ENCODE measurements around the gene SPRING1. TPM values are rescaled to one million over a fixed set of nuclear protein-coding genes. Genes with fewer than 3 reads are reported as not detected.

The SPRING1 gene
- polyA plus RNA-seq, 2 of the 4 experiments (the other 2 are of a cell fraction): 11.2 to 17.4 TPM

DNA sequence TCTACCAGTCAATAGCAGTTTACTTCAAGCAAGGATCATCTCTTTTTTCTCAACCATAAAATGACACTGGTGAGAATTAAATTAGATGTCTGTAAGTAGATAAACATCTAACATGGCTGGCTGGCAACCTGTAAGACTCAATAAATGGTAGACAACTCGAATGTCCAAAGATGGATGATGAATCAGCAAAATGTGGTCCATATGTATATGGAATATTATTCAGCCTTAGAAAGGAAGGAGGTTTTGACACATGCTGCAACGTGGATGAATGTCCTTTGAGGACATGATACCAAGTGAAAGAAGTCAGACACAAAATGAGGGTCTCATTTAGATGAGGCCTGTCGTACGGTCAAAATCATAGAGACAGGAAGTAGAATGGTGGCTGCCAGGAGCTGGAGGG is 46.2 kb downstream of the SPRING1 start:
- DNase-seq (ENCODE audit: low read depth in 1 of 2, low spot score in 1 of 2) (no peak), ATAC-seq (no peak), FAIRE-seq (no peak)
- no peaks in the 10 kb centered on the region for H3K4me1 ChIP-seq
- no peak overlapping the region for H3K27ac ChIP-seq
- H3K4me2 ChIP-seq: no peak overlapping the region
- WGBS (ENCODE audit: missing lambda C conversion rate): 59% methylated on average over 4 of the region's 4 CpGs
- CTCF ChIA-PET: interaction anchor here (1.5 kb wide), 1 partner anchor 17 kb away, joined by 6 read pairs; no protein-coding TSS in a partner anchor
- TF ChIP-seq, protein P1, sequence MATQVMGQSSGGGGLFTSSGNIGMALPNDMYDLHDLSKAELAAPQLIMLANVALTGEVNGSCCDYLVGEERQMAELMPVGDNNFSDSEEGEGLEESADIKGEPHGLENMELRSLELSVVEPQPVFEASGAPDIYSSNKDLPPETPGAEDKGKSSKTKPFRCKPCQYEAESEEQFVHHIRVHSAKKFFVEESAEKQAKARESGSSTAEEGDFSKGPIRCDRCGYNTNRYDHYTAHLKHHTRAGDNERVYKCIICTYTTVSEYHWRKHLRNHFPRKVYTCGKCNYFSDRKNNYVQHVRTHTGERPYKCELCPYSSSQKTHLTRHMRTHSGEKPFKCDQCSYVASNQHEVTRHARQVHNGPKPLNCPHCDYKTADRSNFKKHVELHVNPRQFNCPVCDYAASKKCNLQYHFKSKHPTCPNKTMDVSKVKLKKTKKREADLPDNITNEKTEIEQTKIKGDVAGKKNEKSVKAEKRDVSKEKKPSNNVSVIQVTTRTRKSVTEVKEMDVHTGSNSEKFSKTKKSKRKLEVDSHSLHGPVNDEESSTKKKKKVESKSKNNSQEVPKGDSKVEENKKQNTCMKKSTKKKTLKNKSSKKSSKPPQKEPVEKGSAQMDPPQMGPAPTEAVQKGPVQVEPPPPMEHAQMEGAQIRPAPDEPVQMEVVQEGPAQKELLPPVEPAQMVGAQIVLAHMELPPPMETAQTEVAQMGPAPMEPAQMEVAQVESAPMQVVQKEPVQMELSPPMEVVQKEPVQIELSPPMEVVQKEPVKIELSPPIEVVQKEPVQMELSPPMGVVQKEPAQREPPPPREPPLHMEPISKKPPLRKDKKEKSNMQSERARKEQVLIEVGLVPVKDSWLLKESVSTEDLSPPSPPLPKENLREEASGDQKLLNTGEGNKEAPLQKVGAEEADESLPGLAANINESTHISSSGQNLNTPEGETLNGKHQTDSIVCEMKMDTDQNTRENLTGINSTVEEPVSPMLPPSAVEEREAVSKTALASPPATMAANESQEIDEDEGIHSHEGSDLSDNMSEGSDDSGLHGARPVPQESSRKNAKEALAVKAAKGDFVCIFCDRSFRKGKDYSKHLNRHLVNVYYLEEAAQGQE (IDR thresholded peaks at IDR 0.05): no peak
- peak; percentile 93 for TF ChIP-seq MAFK (IDR thresholded peaks at IDR 0.05; ENCODE audit: partially characterized antibody)
- POLR2A ChIA-PET: no interaction called here
- no peaks in the 10 kb centered on the region for H3K9me3 ChIP-seq
- no peak overlapping the region for H3K4me3 ChIP-seq

DNA sequence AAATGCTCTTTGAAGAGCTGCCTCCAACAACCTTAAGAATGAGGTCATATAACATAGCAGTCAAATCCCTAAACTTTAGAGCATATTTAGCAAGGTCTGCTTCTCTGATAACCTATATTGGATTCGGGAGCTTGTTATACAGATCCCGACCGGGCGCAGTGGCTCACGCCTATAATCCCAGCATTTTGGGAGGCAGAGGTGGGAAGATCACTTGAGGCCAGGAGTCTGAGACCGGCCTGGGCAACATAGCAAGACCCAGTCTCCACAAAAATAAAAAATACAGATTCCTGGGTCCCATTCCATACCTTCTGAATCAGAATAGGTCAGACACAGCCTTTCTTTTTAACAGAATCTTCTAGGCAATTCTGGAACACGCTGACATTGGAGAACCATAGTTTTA is 46.7 kb downstream of the SPRING1 start:
- POLR2A ChIA-PET: no interaction called here

DNA sequence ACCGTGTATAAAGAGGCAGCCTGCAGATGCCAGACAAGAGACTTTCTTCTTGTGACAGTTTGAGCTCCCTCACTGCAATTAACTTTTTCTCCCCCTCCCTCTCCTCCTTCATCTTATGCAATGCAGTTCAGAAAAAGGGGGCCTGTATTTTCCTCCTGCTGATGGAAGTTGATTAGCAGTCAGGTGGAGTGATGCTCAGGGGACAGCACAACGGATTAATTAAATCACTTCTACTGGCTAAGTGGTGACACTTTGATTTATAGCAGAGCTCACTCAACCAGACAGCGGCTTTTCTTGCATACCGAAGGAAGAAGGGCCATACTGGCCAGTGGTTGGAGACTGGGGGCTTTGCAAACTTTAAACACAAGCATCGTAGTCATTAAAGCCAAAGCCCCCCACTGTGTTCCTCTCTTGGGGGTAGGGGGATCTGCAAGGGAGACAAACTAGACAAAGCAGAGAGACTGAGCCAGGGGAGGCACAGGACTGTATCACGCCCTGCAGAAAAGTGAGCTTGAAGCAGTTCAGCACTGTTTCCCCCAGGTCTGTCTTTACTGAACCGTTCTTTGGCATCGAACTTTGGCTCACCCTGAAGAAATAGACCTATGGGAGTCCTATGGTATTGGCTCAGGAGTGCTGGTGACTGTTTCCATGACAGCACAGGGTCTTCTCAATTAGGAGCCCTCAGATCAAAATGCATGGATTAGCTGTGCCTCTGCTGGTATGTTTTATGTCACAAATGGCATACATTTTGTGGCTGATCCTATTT is 47.7 kb downstream of the SPRING1 start:
- peak in 1 of 2 experiments; percentile 19; a peak in 2 of 6 replicates for ATAC-seq
- FAIRE-seq: no peak
- CTCF ChIA-PET: interaction anchor here (0.7 to 1.9 kb wide), 6 partner anchors 8 to 56 kb away, joined by 3 to 9 read pairs (median 4); no protein-coding TSS in a partner anchor

More for the DNA sequence above, 46.7 kb downstream of the SPRING1 start:
- H3K4me3 ChIP-seq: no peak overlapping the region
- 82% methylated on average over 7 of the region's 7 CpGs for WGBS (ENCODE audit: missing lambda C conversion rate)
- ATAC-seq (no peak), DNase-seq (ENCODE audit: low read depth in 1 of 2, low spot score in 1 of 2) (no peak), FAIRE-seq (no peak)
- no peak overlapping the region for H3K4me2 ChIP-seq
- CTCF ChIA-PET: interaction anchor here (0.7 to 1.9 kb wide), 3 partner anchors 10 to 18 kb away, joined by 3 to 9 read pairs (median 6); no protein-coding TSS in a partner anchor
- H3K27ac ChIP-seq: no peak overlapping the region
- no peaks in the 10 kb centered on the region for H3K9me3 ChIP-seq
- H3K4me1 ChIP-seq: no peaks in the 10 kb centered on the region
- TF ChIP-seq NPAS2 (CRISPR knock-in tag; IDR thresholded peaks at IDR 0.05; ENCODE audit: borderline replicate concordance) (no peak), HDAC2 (IDR thresholded peaks at IDR 0.05) (no peak), POLR2A (IDR thresholded peaks at IDR 0.05; ENCODE audit: low read length) (no peak), HOXB13 (CRISPR knock-in tag; IDR thresholded peaks at IDR 0.05; ENCODE audit: low read depth) (no peak), HOXB5 (CRISPR knock-in tag; IDR thresholded peaks at IDR 0.05) (no peak), CHD2 (IDR thresholded peaks at IDR 0.05; ENCODE audit: low read length, partially characterized antibody) (no peak), JUNB (IDR thresholded peaks at IDR 0.05) (no peak), CHD4 (IDR thresholded peaks at IDR 0.05; ENCODE audit: borderline replicate concordance) (no peak), RAD21 (conservative IDR thresholded peaks at IDR 0.05 in 1 of 2, IDR thresholded peaks at IDR 0.05 in 1 of 2) (no peak), RARB (CRISPR knock-in tag; IDR thresholded peaks at IDR 0.05) (no peak), TP53 (CRISPR knock-in tag; IDR thresholded peaks at IDR 0.05) (no peak), CBX8 (IDR thresholded peaks at IDR 0.05) (no peak), FOSB (CRISPR knock-in tag; IDR thresholded peaks at IDR 0.05) (no peak), RNF2 (IDR thresholded peaks at IDR 0.05; ENCODE audit: borderline replicate concordance, low read depth) (no peak)
- TF ChIP-seq, protein P2, sequence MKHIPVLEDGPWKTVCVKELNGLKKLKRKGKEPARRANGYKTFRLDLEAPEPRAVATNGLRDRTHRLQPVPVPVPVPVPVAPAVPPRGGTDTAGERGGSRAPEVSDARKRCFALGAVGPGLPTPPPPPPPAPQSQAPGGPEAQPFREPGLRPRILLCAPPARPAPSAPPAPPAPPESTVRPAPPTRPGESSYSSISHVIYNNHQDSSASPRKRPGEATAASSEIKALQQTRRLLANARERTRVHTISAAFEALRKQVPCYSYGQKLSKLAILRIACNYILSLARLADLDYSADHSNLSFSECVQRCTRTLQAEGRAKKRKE (CRISPR knock-in tag; IDR thresholded peaks at IDR 0.05; ENCODE audit: low read depth): no peak
- TF ChIP-seq, protein P1 (IDR thresholded peaks at IDR 0.05): no peak

More for the DNA sequence above, 47.7 kb downstream of the SPRING1 start:
- DNase-seq (ENCODE audit: low read depth in 1 of 2, low spot score in 1 of 2): no peak
- WGBS (ENCODE audit: missing lambda C conversion rate): 64% methylated on average over 8 of the region's 8 CpGs
- H3K4me3 ChIP-seq: no peak overlapping the region
- no peak overlapping the region for H3K4me2 ChIP-seq
- H3K4me1 ChIP-seq: no peaks in the 10 kb centered on the region
- POLR2A ChIA-PET: interaction anchor here (0.7 kb wide), 1 partner anchor 652 kb away, joined by 4 read pairs; no protein-coding TSS in a partner anchor
- no peak overlapping the region for H3K27ac ChIP-seq
- no peaks in the 10 kb centered on the region for H3K9me3 ChIP-seq
- TF ChIP-seq HOXA7 (CRISPR knock-in tag; IDR thresholded peaks at IDR 0.05): no peak
